Measurements from ENCODE around the gene PCP2. TPM values are rescaled to one million over a fixed set of nuclear protein-coding genes. Genes with fewer than 3 reads are reported as not detected.
"Not testable (repeated sequence)": the region's sequence is repeated elsewhere in the genome, so short reads cannot be mapped to it uniquely, and the experiment has no call there.

The PCP2 gene
- total and polyA plus RNA-seq, 7 donors, result 1.0 TPM; not detected in 6

DNA sequence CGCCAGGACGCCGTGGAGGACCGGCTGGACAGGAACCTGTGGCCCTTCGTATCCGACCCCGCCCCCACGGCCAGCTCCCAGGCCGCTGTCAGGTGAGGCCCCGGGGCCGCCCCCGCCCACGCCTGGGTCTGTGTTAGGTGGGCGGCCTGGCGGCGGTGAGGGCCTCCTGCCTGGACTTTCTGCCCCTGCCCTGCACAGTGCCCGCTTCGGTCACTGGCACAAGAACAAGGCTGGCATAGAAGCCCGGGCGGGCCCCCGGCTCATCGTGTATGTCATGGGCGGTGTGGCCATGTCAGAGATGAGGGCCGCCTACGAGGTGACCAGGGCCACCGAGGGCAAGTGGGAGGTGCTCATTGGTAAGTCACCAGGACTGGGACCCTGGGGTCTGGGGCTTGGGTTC, 13.6 kb upstream of the PCP2 start:
- intact Hi-C loops (cut with DNase I), result no loop called here
- Histone ChIP-seq H3K4me3 (no peak overlapping the region), H3K27me3 (peaks cover 0 to 46% (median 19%) of the 10 kb centered on the region in 3 donors), H3K27ac (no peak overlapping the region), H3K9me3 (no peaks in the 10 kb centered on the region), H3K4me1 (peaks cover 0 to 4% (median under 1%) of the 10 kb centered on the region in 4 donors), H3K36me3 (no peaks in the 10 kb centered on the region)
- no peak for DNase-seq
- WGBS, 2 donors, result 88 to 95% methylated on average over 26 of the region's 26 CpGs
- TF ChIP-seq POLR2AphosphoS5 (IDR thresholded peaks at IDR 0.05) (no peak), POLR2A (IDR thresholded peaks at IDR 0.05) (no peak), CTCF (IDR thresholded peaks at IDR 0.05) (no peak), EP300 (IDR thresholded peaks at IDR 0.05) (no peak)

DNA sequence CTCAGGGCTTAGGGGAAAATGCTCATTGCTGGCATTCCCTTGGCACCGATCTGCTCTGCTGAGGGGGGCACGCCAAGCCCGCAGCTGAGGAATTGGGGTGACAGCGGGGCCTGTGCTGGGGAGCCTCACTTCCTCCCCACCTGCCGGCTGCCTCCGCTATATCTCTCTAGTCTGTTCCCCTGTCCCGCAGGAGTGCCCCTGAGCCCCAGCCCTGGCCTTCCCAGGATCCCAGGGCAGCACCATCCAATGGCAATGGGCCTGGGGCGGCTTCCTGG, 12.8 kb upstream of the PCP2 start:
- Histone ChIP-seq H3K4me1 (no peaks in the 10 kb centered on the region), H3K27me3 (peaks cover 0 to 46% (median 19%) of the 10 kb centered on the region in 3 donors), H3K9me3 (no peaks in the 10 kb centered on the region), H3K4me3 (no peak overlapping the region), H3K36me3 (no peaks in the 10 kb centered on the region), H3K27ac (no peak overlapping the region)
- intact Hi-C loops (cut with DNase I), result no loop called here
- 91 to 92% methylated on average over 8 of the region's 8 CpGs for WGBS, 2 donors
- DNase-seq, result no peak
- no peak for TF ChIP-seq EP300 (IDR thresholded peaks at IDR 0.05)
- TF ChIP-seq CTCF (IDR thresholded peaks at IDR 0.05), result no peak
- TF ChIP-seq POLR2A (IDR thresholded peaks at IDR 0.05), result no peak
- TF ChIP-seq POLR2AphosphoS5 (IDR thresholded peaks at IDR 0.05), result no peak

- H3K4me1 ChIP-seq, result no peaks in the 10 kb centered on the region
- no peak overlapping the region for H3K4me3 ChIP-seq
- 83 to 88% methylated on average over 20 of the region's 20 CpGs for WGBS, 2 donors
- H3K9me3 ChIP-seq, result no peaks in the 10 kb centered on the region
- no peak for DNase-seq
- H3K27me3 ChIP-seq, result peaks cover 0 to 44% (median 19%) of the 10 kb centered on the region in 3 donors
- intact Hi-C loops (cut with DNase I), result no loop called here
- H3K27ac ChIP-seq, result no peak overlapping the region
- H3K36me3 ChIP-seq, result no peaks in the 10 kb centered on the region
- TF ChIP-seq POLR2A (IDR thresholded peaks at IDR 0.05) (no peak), EP300 (IDR thresholded peaks at IDR 0.05) (no peak), POLR2AphosphoS5 (IDR thresholded peaks at IDR 0.05) (no peak), CTCF (IDR thresholded peaks at IDR 0.05) (no peak)
Observed at GRCh38 chr19:7645656-7646425, 12.3 kb upstream of the PCP2 start.

GRCh38 chr19:7645163-7645562, 11.6 kb upstream of the PCP2 start:
- Histone ChIP-seq H3K27ac (no peak overlapping the region), H3K27me3 (peaks cover 0 to 39% (median 19%) of the 10 kb centered on the region in 3 donors), H3K4me3 (no peak overlapping the region), H3K9me3 (no peaks in the 10 kb centered on the region), H3K4me1 (no peaks in the 10 kb centered on the region), H3K36me3 (no peaks in the 10 kb centered on the region)
- no peak for DNase-seq
- WGBS, 2 donors, result 91 to 93% methylated on average over 14 of the region's 14 CpGs
- intact Hi-C loops (cut with DNase I), result no loop called here
- TF ChIP-seq CTCF (IDR thresholded peaks at IDR 0.05) (no peak), EP300 (IDR thresholded peaks at IDR 0.05) (no peak), POLR2A (IDR thresholded peaks at IDR 0.05) (no peak), POLR2AphosphoS5 (IDR thresholded peaks at IDR 0.05) (no peak)

DNA sequence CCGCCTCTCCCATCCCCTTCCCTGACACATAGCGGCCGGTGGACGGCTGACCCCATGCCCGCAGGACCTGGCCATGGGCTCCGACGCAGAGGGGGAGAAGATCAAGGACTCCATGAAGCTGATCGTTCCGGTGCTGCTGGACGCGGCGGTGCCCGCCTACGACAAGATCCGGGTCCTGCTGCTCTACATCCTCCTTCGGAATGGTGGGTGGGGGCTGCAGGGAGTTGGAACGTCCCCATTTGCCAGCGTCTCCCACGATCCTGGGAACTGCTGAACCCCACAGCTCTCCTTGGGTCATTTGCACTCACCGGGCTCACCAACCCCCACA, 11.0 kb upstream of the PCP2 start:
- Histone ChIP-seq H3K27me3 (peaks cover 0 to 37% (median 21%) of the 10 kb centered on the region in 3 donors), H3K4me3 (no peak overlapping the region), H3K4me1 (no peaks in the 10 kb centered on the region), H3K9me3 (no peaks in the 10 kb centered on the region), H3K27ac (no peak overlapping the region), H3K36me3 (no peaks in the 10 kb centered on the region)
- DNase-seq, result no peak
- 95 to 96% methylated on average over 20 of the region's 20 CpGs for WGBS, 2 donors
- intact Hi-C loops (cut with DNase I), result no loop called here
- TF ChIP-seq EP300 (IDR thresholded peaks at IDR 0.05) (no peak), POLR2A (IDR thresholded peaks at IDR 0.05) (no peak), POLR2AphosphoS5 (IDR thresholded peaks at IDR 0.05) (no peak)

GRCh38 chr19:7643629-7644549, 10.4 kb upstream of the PCP2 start:
- H3K4me3 ChIP-seq; H3K27ac ChIP-seq; H3K4me1 ChIP-seq; DNase-seq; H3K9me3 ChIP-seq; H3K36me3 ChIP-seq; intact Hi-C loops (cut with DNase I): not testable (repeated sequence)
- peaks cover 0 to 43% (median 28%) of the 10 kb centered on the region in 3 donors for H3K27me3 ChIP-seq
- WGBS, 2 donors, result 46 to 78% methylated on average over 10 of the region's 10 CpGs
